GM18861 (cell line): ENCODE results near the gene LRRC37A3.
"Not testable (repeated sequence)": the region's sequence is repeated elsewhere in the genome, so short reads cannot be mapped to it uniquely, and the experiment has no call there.

ENCODE experiments used
- ATAC-seq: cut with Tn5 transposase; IDR thresholded peaks from one replicate; pipeline ENCODE4 v1.9.1; 2021; ENCODE audit not compliant: unreplicated experiment

The LRRC37A3 gene

GRCh38 chr17:64837018-64837761 is 82.1 kb downstream of the LRRC37A3 start:
- ATAC-seq, result peak; percentile 90

GRCh38 chr17:64836623-64837017 is 82.7 kb downstream of the LRRC37A3 start:
- peak; percentile 22 for ATAC-seq

GRCh38 chr17:64834060-64834459 is 85.2 kb downstream of the LRRC37A3 start:
- not testable (repeated sequence) for ATAC-seq

- ATAC-seq, result not testable (repeated sequence)
These were observed 88.6 kb downstream of the LRRC37A3 start for GRCh38 chr17:64830631-64831040.

DNA sequence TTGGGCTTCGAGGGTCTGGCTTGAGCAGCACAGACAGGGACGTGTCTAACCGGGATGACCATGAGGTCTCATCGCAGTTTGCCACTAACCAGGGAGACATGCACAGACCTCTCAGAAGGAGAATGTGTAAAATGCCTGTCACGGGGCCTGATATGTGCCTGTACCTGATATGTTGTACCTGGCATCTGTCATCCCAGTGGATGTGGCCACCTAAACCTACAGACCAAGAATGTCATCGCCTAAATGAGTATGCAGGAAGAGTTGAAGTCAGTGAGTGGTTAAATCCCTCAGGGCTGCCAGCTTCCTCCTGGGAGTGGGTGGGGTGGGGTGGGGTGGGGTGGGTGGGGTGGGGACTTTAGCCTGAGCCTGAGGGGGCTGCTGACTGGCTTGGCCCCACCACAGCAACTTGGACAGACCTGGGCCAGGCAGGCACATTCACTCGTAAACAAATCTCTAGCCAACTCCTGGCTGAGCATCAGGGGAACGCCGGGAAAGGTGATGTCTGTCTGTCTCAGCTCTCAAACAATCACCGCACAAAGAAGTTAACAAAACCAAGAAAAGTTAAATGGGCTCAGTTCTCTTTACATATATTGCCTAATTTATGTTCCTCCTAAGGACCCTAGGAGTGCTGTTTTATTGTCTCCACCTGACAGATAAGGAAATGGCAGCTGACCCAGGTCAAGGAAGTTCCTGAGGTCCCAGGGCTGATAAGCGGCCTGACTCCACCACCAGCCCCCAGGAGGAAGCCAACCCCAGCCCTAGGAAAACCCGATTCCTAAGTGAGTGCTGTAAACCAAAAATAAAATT is 89.3 kb downstream of the LRRC37A3 start:
- ATAC-seq, result not testable (repeated sequence)

DNA sequence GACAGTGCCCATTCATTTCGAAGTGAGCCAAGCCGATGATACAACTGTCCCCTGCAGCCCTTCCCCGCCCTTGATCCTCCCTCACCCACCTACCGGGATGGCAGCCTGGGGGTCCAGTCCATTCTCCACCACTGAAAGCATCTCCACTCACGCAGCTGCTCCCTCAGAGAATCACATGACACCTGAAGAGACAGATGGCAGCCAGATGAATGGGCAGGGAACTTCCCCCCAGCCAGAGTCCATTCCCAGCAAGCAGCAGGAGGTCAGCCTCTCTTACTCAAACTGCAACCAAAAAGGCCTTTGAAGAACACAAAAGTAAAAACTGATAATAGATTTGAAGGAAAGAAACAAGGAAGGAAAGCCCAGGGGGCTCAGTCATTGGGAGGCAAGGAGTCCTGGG is 90.2 kb downstream of the LRRC37A3 start:
- ATAC-seq, result not testable (repeated sequence)

DNA sequence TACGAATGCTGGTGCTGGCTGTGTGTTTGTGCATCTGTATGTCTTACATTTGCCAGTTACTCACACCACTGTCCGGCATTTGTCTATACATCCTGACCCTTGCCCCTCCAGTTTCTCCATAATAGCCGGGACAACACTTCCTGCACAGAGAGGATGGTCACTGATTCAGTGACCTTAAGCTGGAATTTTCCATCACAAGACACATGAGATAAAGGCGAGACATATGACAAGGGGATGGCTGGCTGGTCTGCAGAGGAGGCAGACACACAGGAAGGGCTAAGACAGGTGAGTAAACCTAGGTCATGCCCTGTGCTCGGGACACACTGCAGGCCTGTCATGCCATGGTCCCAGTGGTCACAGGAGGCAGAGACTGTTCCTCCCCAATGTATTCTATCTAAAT is 100.4 kb downstream of the LRRC37A3 start:
- ATAC-seq, result not testable (repeated sequence)

DNA sequence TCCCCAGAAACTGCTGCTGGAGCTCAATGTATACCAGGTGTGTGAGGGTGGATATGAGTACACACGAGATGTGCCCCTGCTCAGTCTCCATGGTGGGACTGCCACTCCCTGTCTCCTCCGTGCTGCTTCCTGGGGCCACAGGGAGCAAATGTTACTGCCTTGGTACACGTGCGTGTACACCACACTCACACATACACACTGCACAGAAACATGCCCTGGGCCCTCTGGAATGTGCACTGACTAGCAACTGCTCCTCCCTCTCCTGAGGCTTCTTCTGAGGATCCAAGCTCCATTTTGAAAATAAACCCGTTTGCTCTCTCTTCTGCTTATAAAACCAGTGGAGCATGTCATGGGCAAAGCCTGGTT is 103.5 kb downstream of the LRRC37A3 start:
- ATAC-seq, result not testable (repeated sequence)

- not testable (repeated sequence) for ATAC-seq
These were observed 104.1 kb downstream of the LRRC37A3 start for GRCh38 chr17:64814993-64815832.

- ATAC-seq, result peak; percentile 89
These were observed 110.9 kb downstream of the LRRC37A3 start for GRCh38 chr17:64808178-64808977.
